CD4-positive, alpha-beta T cell (primary cell): Measurements from ENCODE around the gene IQGAP1. TPM values are rescaled to one million over a fixed set of nuclear protein-coding genes. Genes with fewer than 3 reads are reported as not detected.
A peak's percentile ranks its signal among the peaks of the same experiment; 100 is the strongest.

Experiments used
- ATAC-seq: fragments of 200-7000 bp; cut with Tn5 transposase; one replicate; pipeline ENCODE4 v1.10.0; 2022; ENCODE audit warnings: mild to moderate bottlenecking; ENCODE audit not compliant: poor library complexity
- CTCF ChIA-PET: fragments of 350-600 bp; sonication (Branson Sonifier 250); formaldehyde crosslinking; loops from one replicate; lab custom pipeline; 2021; ENCODE audit warnings: antibody characterized with exemption, inconsistent platforms; lab: Charles Lee
- POLR2A ChIA-PET: fragments of 350-600 bp; sonication (Branson Sonifier 250); formaldehyde crosslinking; loops from one replicate; lab custom pipeline; 2021; ENCODE audit warnings: antibody characterized with exemption, inconsistent platforms; lab: Charles Lee
- DNase-seq, 14 experiments: peaks; one replicate each; pipeline ENCODE4 v3.0.0-alpha.2; 2013 to 2020; ENCODE audit warnings: mixed read lengths in 2 of 14
- H3K27ac ChIP-seq, 2 donors: one replicate each; pipeline versions ENCODE4 v1.5.1 to v1.7.0; 2013; ENCODE audit warnings: low read length in 2 of 2, low read depth in 1 of 2, mild to moderate bottlenecking in 1 of 2
- H3K27me3 ChIP-seq, 2 experiments: 1 replicate in 1 of 2; 2 replicates in 1 of 2; pipeline versions ENCODE4 v1.6.1 to v1.7.0; 2013; ENCODE audit warnings: low read length in 2 of 2, control low read depth in 1 of 2, mild to moderate bottlenecking in 1 of 2, moderate library complexity in 1 of 2; ENCODE audit not compliant: insufficient read depth in 2 of 2, control insufficient read depth in 1 of 2
- H3K36me3 ChIP-seq: one replicate; pipeline ENCODE4 v1.6.1; 2013; ENCODE audit warnings: low read length, control low read depth; ENCODE audit not compliant: insufficient read depth
- H3K4me1 ChIP-seq: one replicate; pipeline ENCODE4 v1.6.1; 2013; ENCODE audit warnings: low read length, control low read depth; ENCODE audit not compliant: insufficient read depth
- H3K4me3 ChIP-seq: one replicate; pipeline ENCODE4 v1.5.1; 2013; ENCODE audit warnings: mild to moderate bottlenecking, low read length, moderate library complexity
- H3K9me3 ChIP-seq, 2 experiments: 1 replicate in 1 of 2; 2 replicates in 1 of 2; pipeline versions ENCODE4 v1.6.1 to v1.7.0; 2013; ENCODE audit warnings: low read length in 2 of 2, mild to moderate bottlenecking in 2 of 2, control low read depth in 1 of 2, moderate library complexity in 1 of 2; ENCODE audit not compliant: control insufficient read depth in 1 of 2, insufficient read depth in 1 of 2
- H3K27ac Mint-ChIP-seq: one replicate; pipeline ENCODE4 v1.8.0; 2020; ENCODE audit warnings: mixed read lengths
- H3K27me3 Mint-ChIP-seq: one replicate; pipeline ENCODE4 v1.8.0; 2021; ENCODE audit warnings: mixed read lengths
- H3K36me3 Mint-ChIP-seq: one replicate; pipeline ENCODE4 v1.8.0; 2021; ENCODE audit warnings: low read depth, mixed read lengths
- H3K4me1 Mint-ChIP-seq: one replicate; pipeline ENCODE4 v1.8.0; 2021; ENCODE audit warnings: low read depth, mixed read lengths
- H3K4me3 Mint-ChIP-seq: one replicate; pipeline ENCODE4 v1.8.0; 2020; ENCODE audit warnings: mild to moderate bottlenecking, mixed read lengths
- H3K9me3 Mint-ChIP-seq: one replicate; pipeline ENCODE4 v1.8.0; 2020; ENCODE audit warnings: mixed read lengths
- intact Hi-C, 2 experiments: fragments of 100-400 bp; cut with DNase I in 1 of 2; cut with micrococcal nuclease in 1 of 2; formaldehyde crosslinking; loops; one replicate each; pipeline versions ENCODE4 v1.15.1 to v1.9.0; 2023 to 2025; cut with DNase I, micrococcal nuclease
- total RNA-seq, 174 experiments: library from RNA in 2 of 174; stranded (reverse) in 2 of 174; gene quantifications; one replicate each; pipeline ENCODE4 v1.2.3 and lab custom pipeline; 2021 to 2026
- TF ChIP-seq, protein P1 (sequence below): fragments of 200-600 bp; IDR thresholded peaks from one replicate; pipeline ENCODE4 v1.8.0; 2022; ENCODE audit warnings: antibody characterized with exemption, mild to moderate bottlenecking

IQGAP1 gene
- total RNA-seq, 2 experiments from 2014 or later, result 76.8 to 78.7 TPM

DNA sequence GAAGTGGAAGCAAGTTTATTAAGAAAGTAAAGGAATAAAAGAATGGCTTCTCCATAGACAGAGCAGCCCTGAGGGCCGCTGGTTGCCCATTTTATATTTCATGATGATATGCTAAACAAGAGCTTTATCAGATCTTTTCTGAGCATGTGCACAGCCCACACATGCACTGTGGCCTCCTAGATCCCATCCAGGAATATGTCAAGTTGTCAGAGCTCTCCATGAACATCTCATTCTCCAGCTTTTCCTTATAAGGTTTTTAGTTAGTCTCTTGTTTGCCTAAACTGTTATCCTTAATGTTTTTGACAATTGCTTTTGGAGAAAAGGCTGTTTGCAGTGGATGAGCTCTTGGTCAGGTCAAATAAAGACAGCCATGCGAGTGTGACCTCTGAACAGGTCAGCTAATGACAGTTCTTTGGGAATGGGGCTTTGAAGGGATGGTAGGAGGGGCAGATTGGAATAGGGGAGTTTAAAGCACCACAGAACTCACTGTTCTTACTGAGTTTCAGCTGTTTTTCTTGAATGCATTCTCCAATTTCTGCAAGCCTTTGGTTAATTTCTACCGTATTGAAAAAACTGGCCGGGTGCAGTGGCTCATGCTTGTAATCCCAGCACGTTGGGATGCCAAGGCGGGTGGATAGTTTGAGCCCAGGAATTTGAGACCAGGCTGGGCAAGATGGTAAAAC, 72.2 kb downstream of the IQGAP1 start:
- H3K27me3 ChIP-seq, result no peaks in the 10 kb centered on the region
- peak overlapping the region; percentile 43 for H3K27ac Mint-ChIP-seq
- H3K9me3 ChIP-seq, result no peaks in the 10 kb centered on the region
- peaks cover 79% of the 10 kb centered on the region for H3K36me3 ChIP-seq
- POLR2A ChIA-PET, result no interaction called here
- H3K27ac ChIP-seq, result no peak overlapping the region
- CTCF ChIA-PET, result interaction anchor here (0.6 to 1.4 kb wide), 5 partner anchors 22 to 141 kb away, joined by 3 to 4 read pairs (median 4); no protein-coding TSS in a partner anchor
- H3K27me3 Mint-ChIP-seq, result no peaks in the 10 kb centered on the region
- DNase-seq, result no peak
- H3K4me1 ChIP-seq, result no peaks in the 10 kb centered on the region
- peaks cover 21% of the 10 kb centered on the region for H3K4me1 Mint-ChIP-seq
- intact Hi-C loops, result no loop called here
- no peak overlapping the region for H3K4me3 Mint-ChIP-seq
- H3K9me3 Mint-ChIP-seq, result no peaks in the 10 kb centered on the region
- H3K36me3 Mint-ChIP-seq, result peaks cover 90% of the 10 kb centered on the region
- TF ChIP-seq, protein P1, sequence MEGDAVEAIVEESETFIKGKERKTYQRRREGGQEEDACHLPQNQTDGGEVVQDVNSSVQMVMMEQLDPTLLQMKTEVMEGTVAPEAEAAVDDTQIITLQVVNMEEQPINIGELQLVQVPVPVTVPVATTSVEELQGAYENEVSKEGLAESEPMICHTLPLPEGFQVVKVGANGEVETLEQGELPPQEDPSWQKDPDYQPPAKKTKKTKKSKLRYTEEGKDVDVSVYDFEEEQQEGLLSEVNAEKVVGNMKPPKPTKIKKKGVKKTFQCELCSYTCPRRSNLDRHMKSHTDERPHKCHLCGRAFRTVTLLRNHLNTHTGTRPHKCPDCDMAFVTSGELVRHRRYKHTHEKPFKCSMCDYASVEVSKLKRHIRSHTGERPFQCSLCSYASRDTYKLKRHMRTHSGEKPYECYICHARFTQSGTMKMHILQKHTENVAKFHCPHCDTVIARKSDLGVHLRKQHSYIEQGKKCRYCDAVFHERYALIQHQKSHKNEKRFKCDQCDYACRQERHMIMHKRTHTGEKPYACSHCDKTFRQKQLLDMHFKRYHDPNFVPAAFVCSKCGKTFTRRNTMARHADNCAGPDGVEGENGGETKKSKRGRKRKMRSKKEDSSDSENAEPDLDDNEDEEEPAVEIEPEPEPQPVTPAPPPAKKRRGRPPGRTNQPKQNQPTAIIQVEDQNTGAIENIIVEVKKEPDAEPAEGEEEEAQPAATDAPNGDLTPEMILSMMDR, result no peak
- no peak for ATAC-seq
- no peak overlapping the region for H3K4me3 ChIP-seq

DNA sequence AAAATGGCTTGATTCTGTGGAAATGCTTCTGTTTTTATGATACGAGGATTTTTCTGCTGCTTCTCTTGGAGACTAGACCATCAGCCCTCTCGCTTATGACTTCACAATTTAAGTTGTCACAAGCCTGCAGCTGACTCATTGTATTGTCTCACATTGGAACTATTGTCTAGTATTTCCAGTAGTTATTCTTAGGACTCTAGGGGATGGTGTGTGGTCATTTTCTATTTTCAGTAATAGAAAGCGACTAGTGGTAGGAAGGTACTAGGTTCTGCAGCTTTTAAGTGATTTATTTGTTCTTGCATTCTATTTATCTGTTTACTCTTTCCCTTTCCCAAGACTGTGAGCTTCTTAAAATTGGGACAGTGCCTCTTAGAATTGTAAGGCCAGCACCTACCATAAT, 75.3 kb downstream of the IQGAP1 start:
- ATAC-seq (no peak), DNase-seq (no peak)
- CTCF ChIA-PET, result interaction anchor here (1.1 kb wide), 1 partner anchor 144 kb away, joined by 3 read pairs; no protein-coding TSS in a partner anchor
- TF ChIP-seq, protein P1, result no peak
- Mint-ChIP-seq H3K4me1 (peaks cover 12% of the 10 kb centered on the region), H3K4me3 (no peak overlapping the region), H3K36me3 (peaks cover 88% of the 10 kb centered on the region), H3K9me3 (no peaks in the 10 kb centered on the region), H3K27me3 (no peaks in the 10 kb centered on the region), H3K27ac (peak overlapping the region; percentile 11)
- H3K27ac ChIP-seq, result no peak overlapping the region
- H3K4me3 ChIP-seq, result no peak overlapping the region
- intact Hi-C loops, result no loop called here
- no peaks in the 10 kb centered on the region for H3K9me3 ChIP-seq
- no peaks in the 10 kb centered on the region for H3K27me3 ChIP-seq
- peaks cover 80% of the 10 kb centered on the region for H3K36me3 ChIP-seq
- H3K4me1 ChIP-seq, result no peaks in the 10 kb centered on the region
- POLR2A ChIA-PET, result no interaction called here

DNA sequence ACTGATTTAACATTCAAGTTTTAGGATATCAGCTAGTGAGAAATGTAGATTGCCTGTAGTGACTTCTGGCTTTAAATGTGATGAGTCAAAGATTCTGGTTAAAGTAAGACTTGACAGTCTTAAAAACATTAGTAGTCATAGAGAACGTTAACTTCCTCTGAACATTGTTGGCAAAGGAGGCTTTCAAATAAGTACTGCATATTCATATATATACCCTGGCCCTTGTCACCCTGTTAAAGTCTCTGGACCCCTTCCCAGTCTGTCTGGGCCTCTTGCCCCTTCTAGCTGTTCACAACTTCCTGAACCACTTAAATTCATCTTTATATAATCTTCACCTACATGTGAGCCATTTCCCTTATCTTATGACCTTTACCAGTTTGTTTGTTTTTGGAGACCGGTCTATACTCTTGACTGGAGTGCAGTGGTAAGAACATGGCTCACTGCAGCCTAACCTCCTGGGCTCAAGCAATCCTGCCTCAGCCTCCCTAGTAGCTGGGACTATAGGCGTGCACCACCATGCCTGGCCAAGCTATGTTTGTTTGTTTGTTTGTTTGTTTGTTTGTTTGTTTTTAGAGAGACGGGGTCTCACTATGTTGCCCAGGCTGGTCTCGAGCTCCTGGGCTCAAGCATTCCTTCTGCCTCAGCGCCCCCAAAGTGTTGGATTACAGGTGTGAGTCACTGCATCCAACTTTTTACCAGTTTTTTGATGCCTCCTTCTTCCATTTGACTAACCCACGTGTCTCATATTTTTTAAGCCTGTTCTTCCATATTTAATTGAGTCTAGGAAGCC, 77.3 kb downstream of the IQGAP1 start:
- no peak overlapping the region for H3K4me3 ChIP-seq
- peaks cover 11% of the 10 kb centered on the region for H3K4me1 Mint-ChIP-seq
- H3K9me3 ChIP-seq, result no peaks in the 10 kb centered on the region
- no peaks in the 10 kb centered on the region for H3K9me3 Mint-ChIP-seq
- no peak for DNase-seq
- H3K27me3 Mint-ChIP-seq, result no peaks in the 10 kb centered on the region
- H3K36me3 ChIP-seq, result peaks cover 80% of the 10 kb centered on the region
- H3K4me1 ChIP-seq, result no peaks in the 10 kb centered on the region
- H3K4me3 Mint-ChIP-seq, result no peak overlapping the region
- CTCF ChIA-PET, result interaction anchor here (1.1 to 2.3 kb wide), 3 partner anchors 21 to 145 kb away, joined by 3 to 9 read pairs (median 3); no protein-coding TSS in a partner anchor
- H3K27me3 ChIP-seq, result no peaks in the 10 kb centered on the region
- no peak overlapping the region for H3K27ac Mint-ChIP-seq
- TF ChIP-seq, protein P1, result no peak
- ATAC-seq, result no peak
- H3K27ac ChIP-seq, result no peak overlapping the region
- peaks cover 88% of the 10 kb centered on the region for H3K36me3 Mint-ChIP-seq
- POLR2A ChIA-PET, result no interaction called here
- intact Hi-C loops, result no loop called here
